ENCODE data around the gene CAPN6. TPM values are rescaled to one million over a fixed set of nuclear protein-coding genes. Genes with fewer than 3 reads are reported as not detected.

The CAPN6 gene, protein sequence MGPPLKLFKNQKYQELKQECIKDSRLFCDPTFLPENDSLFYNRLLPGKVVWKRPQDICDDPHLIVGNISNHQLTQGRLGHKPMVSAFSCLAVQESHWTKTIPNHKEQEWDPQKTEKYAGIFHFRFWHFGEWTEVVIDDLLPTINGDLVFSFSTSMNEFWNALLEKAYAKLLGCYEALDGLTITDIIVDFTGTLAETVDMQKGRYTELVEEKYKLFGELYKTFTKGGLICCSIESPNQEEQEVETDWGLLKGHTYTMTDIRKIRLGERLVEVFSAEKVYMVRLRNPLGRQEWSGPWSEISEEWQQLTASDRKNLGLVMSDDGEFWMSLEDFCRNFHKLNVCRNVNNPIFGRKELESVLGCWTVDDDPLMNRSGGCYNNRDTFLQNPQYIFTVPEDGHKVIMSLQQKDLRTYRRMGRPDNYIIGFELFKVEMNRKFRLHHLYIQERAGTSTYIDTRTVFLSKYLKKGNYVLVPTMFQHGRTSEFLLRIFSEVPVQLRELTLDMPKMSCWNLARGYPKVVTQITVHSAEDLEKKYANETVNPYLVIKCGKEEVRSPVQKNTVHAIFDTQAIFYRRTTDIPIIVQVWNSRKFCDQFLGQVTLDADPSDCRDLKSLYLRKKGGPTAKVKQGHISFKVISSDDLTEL
- 1.5 TPM for total RNA-seq (ENCODE audit: unreplicated experiment)
- long read RNA-seq: 0 reads

DNA sequence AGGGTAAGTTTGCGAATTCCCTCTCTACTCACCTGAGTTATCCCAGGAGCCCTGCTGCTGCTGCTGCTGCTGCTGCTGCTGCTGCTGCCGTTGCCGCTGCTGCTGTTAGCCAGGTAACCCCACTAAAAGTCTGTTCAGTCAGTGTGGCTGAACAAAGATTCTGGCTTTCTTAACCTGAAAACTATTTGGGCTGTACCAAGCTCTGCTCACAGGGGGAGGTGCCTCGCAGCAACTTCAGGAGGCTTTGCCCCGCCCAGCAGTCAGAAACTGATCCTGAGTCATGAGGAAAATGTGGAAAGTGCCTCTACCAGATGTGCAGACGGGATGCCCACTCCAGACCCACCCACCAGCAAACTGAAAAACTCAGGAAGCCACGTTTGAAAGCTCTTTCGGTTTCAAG, at the start of gene CAPN6:
TSS of gene CAPN6 (minus strand) at position 145 of the 400 bp plus-strand sequence. CDS start 6,547 bp downstream, outside the sequence.
- Mint-ChIP-seq H3K4me3 (ENCODE audit: unreplicated experiment) (no peak within 1 kb of the TSS), H3K36me3 (ENCODE audit: low read depth, unreplicated experiment) (no peaks in the 10 kb centered on the region), H3K9me3 (ENCODE audit: unreplicated experiment) (no peaks in the 10 kb centered on the region), H3K27me3 (ENCODE audit: unreplicated experiment) (no peaks in the 10 kb centered on the region), H3K4me1 (ENCODE audit: unreplicated experiment) (peaks cover 7% of the 10 kb centered on the region), H3K27ac (ENCODE audit: unreplicated experiment) (no peak within 1 kb of the TSS)
- DNase-seq (ENCODE audit: low spot score): no peak
- TF ChIP-seq, protein P1, sequence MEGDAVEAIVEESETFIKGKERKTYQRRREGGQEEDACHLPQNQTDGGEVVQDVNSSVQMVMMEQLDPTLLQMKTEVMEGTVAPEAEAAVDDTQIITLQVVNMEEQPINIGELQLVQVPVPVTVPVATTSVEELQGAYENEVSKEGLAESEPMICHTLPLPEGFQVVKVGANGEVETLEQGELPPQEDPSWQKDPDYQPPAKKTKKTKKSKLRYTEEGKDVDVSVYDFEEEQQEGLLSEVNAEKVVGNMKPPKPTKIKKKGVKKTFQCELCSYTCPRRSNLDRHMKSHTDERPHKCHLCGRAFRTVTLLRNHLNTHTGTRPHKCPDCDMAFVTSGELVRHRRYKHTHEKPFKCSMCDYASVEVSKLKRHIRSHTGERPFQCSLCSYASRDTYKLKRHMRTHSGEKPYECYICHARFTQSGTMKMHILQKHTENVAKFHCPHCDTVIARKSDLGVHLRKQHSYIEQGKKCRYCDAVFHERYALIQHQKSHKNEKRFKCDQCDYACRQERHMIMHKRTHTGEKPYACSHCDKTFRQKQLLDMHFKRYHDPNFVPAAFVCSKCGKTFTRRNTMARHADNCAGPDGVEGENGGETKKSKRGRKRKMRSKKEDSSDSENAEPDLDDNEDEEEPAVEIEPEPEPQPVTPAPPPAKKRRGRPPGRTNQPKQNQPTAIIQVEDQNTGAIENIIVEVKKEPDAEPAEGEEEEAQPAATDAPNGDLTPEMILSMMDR (IDR thresholded peaks at IDR 0.05; ENCODE audit: unreplicated experiment): no peak

DNA sequence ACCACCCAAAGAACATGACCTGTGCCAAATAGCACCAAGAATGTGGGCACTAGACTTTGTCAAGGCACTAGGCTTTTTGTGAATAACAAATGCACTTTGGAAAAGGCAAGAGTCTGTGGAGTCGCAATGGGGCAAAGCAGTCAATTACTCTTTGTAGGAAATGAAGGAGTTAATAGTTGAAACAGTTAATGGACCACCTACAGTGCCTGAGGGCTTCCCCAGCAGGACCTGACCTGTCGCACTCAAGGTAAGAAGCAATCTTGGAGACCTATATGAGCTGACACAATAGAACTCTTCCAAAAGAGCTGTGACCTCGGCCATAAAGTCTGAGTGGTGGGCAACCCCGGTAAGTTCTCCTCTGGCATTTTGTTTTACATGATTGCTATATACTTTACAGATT, 49.2 kb upstream of the CAPN6 start:
- Mint-ChIP-seq H3K4me1 (ENCODE audit: unreplicated experiment) (no peaks in the 10 kb centered on the region), H3K9me3 (ENCODE audit: unreplicated experiment) (no peaks in the 10 kb centered on the region), H3K4me3 (ENCODE audit: unreplicated experiment) (no peak overlapping the region), H3K27ac (ENCODE audit: unreplicated experiment) (no peak overlapping the region), H3K27me3 (ENCODE audit: unreplicated experiment) (no peaks in the 10 kb centered on the region), H3K36me3 (ENCODE audit: low read depth, unreplicated experiment) (no peaks in the 10 kb centered on the region)
- TF ChIP-seq, protein P1 (IDR thresholded peaks at IDR 0.05; ENCODE audit: unreplicated experiment): no peak
- no peak for DNase-seq (ENCODE audit: low spot score)

DNA sequence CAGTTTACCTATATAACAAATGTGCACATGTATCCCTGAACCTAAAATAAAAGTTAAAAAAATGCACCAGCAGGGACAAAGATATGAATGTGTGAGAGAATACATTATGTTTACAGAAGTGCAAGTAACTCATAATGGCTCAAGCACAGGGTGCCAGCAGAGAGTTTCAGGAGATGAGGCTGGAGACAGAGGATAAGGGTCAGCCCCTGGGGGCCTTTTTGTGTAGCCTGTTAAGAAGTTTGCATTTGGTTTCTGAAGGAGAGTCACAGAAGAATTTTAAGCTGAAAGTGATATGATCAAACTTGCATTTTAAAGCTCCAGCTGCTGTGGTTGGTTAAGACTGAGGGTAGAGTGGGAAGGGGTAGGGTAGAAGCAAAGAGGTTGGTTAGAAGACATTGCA, 48.6 kb upstream of the CAPN6 start:
- Mint-ChIP-seq H3K9me3 (ENCODE audit: unreplicated experiment) (no peaks in the 10 kb centered on the region), H3K4me1 (ENCODE audit: unreplicated experiment) (no peaks in the 10 kb centered on the region), H3K27ac (ENCODE audit: unreplicated experiment) (no peak overlapping the region), H3K27me3 (ENCODE audit: unreplicated experiment) (no peaks in the 10 kb centered on the region), H3K4me3 (ENCODE audit: unreplicated experiment) (no peak overlapping the region), H3K36me3 (ENCODE audit: low read depth, unreplicated experiment) (no peaks in the 10 kb centered on the region)
- TF ChIP-seq, protein P1 (IDR thresholded peaks at IDR 0.05; ENCODE audit: unreplicated experiment): no peak
- DNase-seq (ENCODE audit: low spot score): no peak

DNA sequence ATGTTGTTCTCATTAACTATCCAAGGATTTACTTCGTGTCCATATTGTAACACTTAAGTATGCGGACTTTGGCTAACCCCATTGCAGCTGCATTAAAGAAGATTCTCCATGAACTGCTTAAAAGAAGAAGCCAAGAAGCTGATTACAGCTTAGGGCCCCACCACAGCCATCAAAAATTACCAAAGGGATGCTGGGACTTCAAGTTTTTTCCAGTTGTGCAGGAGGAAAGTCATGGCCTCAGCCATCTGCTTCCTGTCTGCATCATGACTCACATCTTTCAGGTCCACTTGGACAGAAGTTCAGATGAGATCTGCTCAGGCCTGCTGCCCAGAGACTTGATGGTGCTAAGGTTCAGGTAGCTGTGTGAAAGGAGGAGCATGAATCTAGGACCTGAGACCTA, 38.8 kb upstream of the CAPN6 start:
- H3K9me3 Mint-ChIP-seq (ENCODE audit: unreplicated experiment): no peaks in the 10 kb centered on the region
- no peak for DNase-seq (ENCODE audit: low spot score)
- H3K27me3 Mint-ChIP-seq (ENCODE audit: unreplicated experiment): no peaks in the 10 kb centered on the region
- TF ChIP-seq, protein P1 (IDR thresholded peaks at IDR 0.05; ENCODE audit: unreplicated experiment): no peak
- no peaks in the 10 kb centered on the region for H3K36me3 Mint-ChIP-seq (ENCODE audit: low read depth, unreplicated experiment)
- peaks cover 4% of the 10 kb centered on the region for H3K4me1 Mint-ChIP-seq (ENCODE audit: unreplicated experiment)
- H3K27ac Mint-ChIP-seq (ENCODE audit: unreplicated experiment): no peak overlapping the region
- no peak overlapping the region for H3K4me3 Mint-ChIP-seq (ENCODE audit: unreplicated experiment)

DNA sequence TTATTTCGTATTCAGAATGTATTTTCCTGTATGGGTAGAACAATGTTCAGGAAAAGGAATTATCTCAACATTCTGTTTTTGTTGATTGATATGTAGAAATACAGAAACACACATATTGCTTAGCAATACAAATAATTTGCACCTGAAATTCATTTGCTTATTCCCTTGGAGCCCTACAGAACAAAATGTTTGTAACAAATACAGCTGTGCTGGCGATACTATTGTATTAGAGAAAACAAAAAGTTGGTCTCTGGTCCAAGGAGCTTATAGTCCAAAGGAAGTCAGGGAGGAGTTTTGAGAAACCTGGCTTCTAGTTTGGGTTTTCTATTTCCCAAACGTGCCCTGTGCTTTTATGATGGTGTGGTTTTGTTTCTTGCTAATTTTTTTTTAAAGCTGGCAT, 37.8 kb upstream of the CAPN6 start:
- Mint-ChIP-seq H3K27ac (ENCODE audit: unreplicated experiment) (no peak overlapping the region), H3K9me3 (ENCODE audit: unreplicated experiment) (no peaks in the 10 kb centered on the region), H3K4me3 (ENCODE audit: unreplicated experiment) (no peak overlapping the region), H3K4me1 (ENCODE audit: unreplicated experiment) (peaks cover under 1% of the 10 kb centered on the region), H3K36me3 (ENCODE audit: low read depth, unreplicated experiment) (no peaks in the 10 kb centered on the region), H3K27me3 (ENCODE audit: unreplicated experiment) (no peaks in the 10 kb centered on the region)
- no peak for DNase-seq (ENCODE audit: low spot score)
- TF ChIP-seq, protein P1 (IDR thresholded peaks at IDR 0.05; ENCODE audit: unreplicated experiment): no peak

Measured in endothelial cell (in vitro differentiated cells).